Psoas muscle (tissue), 8 donors: ENCODE results near the gene ARHGAP45. TPM values are rescaled to one million over a fixed set of nuclear protein-coding genes. Genes with fewer than 3 reads are reported as not detected.

ENCODE experiments used
- ATAC-seq, 4 donors: fragments of 200-7000 bp; cut with Tn5 transposase; one replicate each; pipeline ENCODE4 v1.9.1; 2020; ENCODE audit warnings: moderate library complexity in 3 of 4, mild to moderate bottlenecking in 2 of 4
- DNase-seq, 2 donors: peaks; one replicate each; pipeline ENCODE4 v3.0.0-alpha.2; 2020
- H3K27ac ChIP-seq: fragments of 200-600 bp; one replicate; pipeline ENCODE4 v1.8.0; 2022
- H3K27me3 ChIP-seq, 3 donors: fragments of 200-600 bp in 1 of 3; one replicate each; pipeline versions ENCODE4 v1.6.1 to v1.8.0; 2013 to 2022; ENCODE audit warnings: low read length in 2 of 3, mild to moderate bottlenecking in 2 of 3, moderate library complexity in 1 of 3; ENCODE audit not compliant: insufficient read depth in 3 of 3
- H3K36me3 ChIP-seq, 2 donors: fragments of 200-600 bp in 1 of 2; one replicate each; pipeline versions ENCODE4 v1.6.1 to v1.8.0; 2013 to 2022; ENCODE audit warnings: low read depth in 1 of 2, mild to moderate bottlenecking in 1 of 2, moderate library complexity in 1 of 2; ENCODE audit not compliant: insufficient read depth in 1 of 2
- H3K4me1 ChIP-seq: fragments of 200-600 bp; one replicate; pipeline ENCODE4 v1.8.0; 2022
- H3K4me3 ChIP-seq: fragments of 200-600 bp; one replicate; pipeline ENCODE4 v1.8.0; 2022; ENCODE audit warnings: mild to moderate bottlenecking
- H3K9me3 ChIP-seq: fragments of 200-600 bp; one replicate; pipeline ENCODE4 v1.8.0; 2022
- WGBS, 3 donors: extraction: QIAGEN DNeasy Blood & Tissue Kit; methylation state at CpG; one replicate each; pipeline versions ENCODE4 v1.1.6 to v1.1.7; 2013; 5-methylcytosine and 5-hydroxymethylcytosine counted together
- intact Hi-C, 2 donors: fragments of 100-400 bp; cut with DNase I; formaldehyde crosslinking; loops; one replicate each; pipeline versions ENCODE4 v1.11.0 to v1.14.2; 2022
- long read RNA-seq, 2 donors: library from polyadenylated mRNA; unstranded; transcript quantifications; one replicate each; pipeline ENCODE4 v2.0.0, GENCODE V29; 2021
- polyA plus RNA-seq, 3 donors: library from polyadenylated mRNA; stranded (reverse); fragments of 200-250 nt; gene quantifications; one replicate each; pipeline ENCODE4 v1.2.3, GENCODE V29; 2013
- total RNA-seq, 4 donors: library from RNA; stranded (reverse); fragmentation: NEBNext Ultra II Directional in 2 of 4; extraction: Animal tissue kit (Norgen Biotek cat#: 25700) in 2 of 4; gene quantifications; one replicate each; pipeline versions ENCODE4 v1.2.1 to v1.2.4, GENCODE V29; 2021 to 2023
- TF ChIP-seq, protein P1 (sequence below): fragments of 200-600 bp; IDR thresholded peaks from one replicate; pipeline ENCODE4 v1.8.0; 2022; ENCODE audit warnings: antibody characterized with exemption
- donor health status: healthy with polysubstance abuse.
- donor health status: DM: no; HTN: no; CAD: no; lungs with moderate emphysema.
- donor health status: Bipolar disorder and iron deficiency.
- donor health status: healthy.
- donor health status: DM: yes; HTN: yes; CAD: no.
- donor health status: DM: no; HTN: no; CAD: no.
- donor health status: DM: no; HTN: no; CAD: no.
- donor health status: DM: yes; HTN: yes; CAD: no.

The ARHGAP45 gene
- 1 to 10 TPM; 2.0 to 4.0 (median 3.2) TPM for total RNA-seq
- polyA plus RNA-seq: 1 to 10 TPM; 1.2 to 1.8 (median 1.8) TPM
- long read RNA-seq, donor 1, full-length matches to known transcripts: 4 of 5 reads
- long read RNA-seq, donor 1, partial matches to known transcripts: 1 of 5 reads
- long read RNA-seq, donor 1, other reads (novel, unspliced or antisense): 0 of 5 reads
- long read RNA-seq, donor 2, full-length matches to known transcripts: 2 of 6 reads
- long read RNA-seq, donor 2, partial matches to known transcripts: 2 of 6 reads
- long read RNA-seq, donor 2, other reads (novel, unspliced or antisense): 2 of 6 reads

DNA sequence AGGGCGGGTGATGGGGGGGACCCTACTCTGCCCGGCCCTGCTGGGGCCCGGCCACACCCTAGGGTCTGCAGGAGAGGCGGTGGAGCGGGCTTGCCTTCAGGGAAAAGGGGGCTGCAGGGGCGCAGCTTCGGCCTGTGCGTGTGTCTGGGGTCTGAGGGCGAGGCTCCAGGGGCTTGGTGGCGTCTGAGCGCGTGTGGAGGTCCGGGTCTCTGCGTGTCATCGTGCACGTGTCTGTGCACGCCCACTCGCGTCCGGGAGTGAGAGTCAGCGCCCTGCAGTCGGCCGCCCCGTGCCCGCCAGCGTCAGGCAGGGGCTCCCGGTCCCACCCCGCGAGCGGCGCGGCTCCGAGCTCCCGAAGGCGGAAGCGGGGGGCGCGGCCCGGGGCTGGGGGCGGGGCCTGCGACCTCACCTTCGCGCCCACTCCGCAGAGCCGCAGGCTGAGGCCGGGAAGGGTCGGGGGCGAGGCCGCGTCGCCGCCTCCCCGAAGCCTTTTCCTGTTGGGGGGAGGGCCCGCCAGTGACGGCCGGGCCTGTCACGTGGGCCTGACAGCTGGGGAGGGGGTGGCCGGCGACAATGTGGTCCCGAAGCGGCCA, at the start of gene ARHGAP45:
Gene ARHGAP45 (plus strand): TSS at position 420 of the 593 bp plus-strand sequence. CDS start 239 bp downstream, outside the sequence.
- Histone ChIP-seq H3K9me3 (no peaks in the 10 kb centered on the region), H3K4me3 (peak within 1 kb of the TSS; percentile 53), H3K36me3 (no peaks in the 10 kb centered on the region), H3K27ac (no peak within 1 kb of the TSS), H3K27me3 (peaks cover 0 to 71% (median 35%) of the 10 kb centered on the region in 3 donors), H3K4me1 (peaks cover 23% of the 10 kb centered on the region)
- TF ChIP-seq, protein P1, sequence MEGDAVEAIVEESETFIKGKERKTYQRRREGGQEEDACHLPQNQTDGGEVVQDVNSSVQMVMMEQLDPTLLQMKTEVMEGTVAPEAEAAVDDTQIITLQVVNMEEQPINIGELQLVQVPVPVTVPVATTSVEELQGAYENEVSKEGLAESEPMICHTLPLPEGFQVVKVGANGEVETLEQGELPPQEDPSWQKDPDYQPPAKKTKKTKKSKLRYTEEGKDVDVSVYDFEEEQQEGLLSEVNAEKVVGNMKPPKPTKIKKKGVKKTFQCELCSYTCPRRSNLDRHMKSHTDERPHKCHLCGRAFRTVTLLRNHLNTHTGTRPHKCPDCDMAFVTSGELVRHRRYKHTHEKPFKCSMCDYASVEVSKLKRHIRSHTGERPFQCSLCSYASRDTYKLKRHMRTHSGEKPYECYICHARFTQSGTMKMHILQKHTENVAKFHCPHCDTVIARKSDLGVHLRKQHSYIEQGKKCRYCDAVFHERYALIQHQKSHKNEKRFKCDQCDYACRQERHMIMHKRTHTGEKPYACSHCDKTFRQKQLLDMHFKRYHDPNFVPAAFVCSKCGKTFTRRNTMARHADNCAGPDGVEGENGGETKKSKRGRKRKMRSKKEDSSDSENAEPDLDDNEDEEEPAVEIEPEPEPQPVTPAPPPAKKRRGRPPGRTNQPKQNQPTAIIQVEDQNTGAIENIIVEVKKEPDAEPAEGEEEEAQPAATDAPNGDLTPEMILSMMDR: no peak
- DNase-seq (peak; percentile 43 to 69), ATAC-seq (no peak)
- intact Hi-C loops: no loop called here
- 4 to 6% (median 4%) methylated on average over 48 to 61 of the region's 61 CpGs for WGBS, 3 donors

DNA sequence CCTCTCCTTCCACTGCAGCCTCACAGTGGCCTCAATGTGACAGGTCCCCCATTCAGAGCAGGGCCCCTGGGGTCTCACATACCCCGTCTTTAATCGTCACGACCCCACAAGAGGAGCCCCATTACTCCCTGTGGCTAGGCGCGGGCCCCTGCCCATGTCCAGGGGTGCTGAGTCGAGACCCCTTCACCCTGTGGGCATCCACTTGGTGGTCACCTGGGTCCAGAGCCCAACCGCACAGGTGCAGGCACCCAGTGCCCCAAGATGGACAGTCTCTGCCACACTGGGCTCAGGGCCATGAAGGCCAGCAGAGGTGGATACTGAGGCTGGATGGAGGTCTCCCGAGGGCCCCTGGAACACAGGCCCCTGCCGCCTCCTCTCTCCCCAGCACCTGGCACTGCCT, 49.1 kb upstream of the ARHGAP45 start:
- peak overlapping the region; percentile 88 for H3K4me3 ChIP-seq
- TF ChIP-seq, protein P1: no peak
- H3K4me1 ChIP-seq: peaks cover 57% of the 10 kb centered on the region
- ATAC-seq (no peak), DNase-seq (peak in 1 of 2 donors; percentile 50)
- H3K36me3 ChIP-seq: peaks cover 0 to 15% of the 10 kb centered on the region in 2 donors
- no peaks in the 10 kb centered on the region for H3K9me3 ChIP-seq
- intact Hi-C loops: no loop called here
- H3K27me3 ChIP-seq: no peaks in the 10 kb centered on the region
- no peak overlapping the region for H3K27ac ChIP-seq
- 77 to 86% (median 80%) methylated on average over 9 of the region's 9 CpGs for WGBS, 3 donors

- H3K27ac ChIP-seq: no peak overlapping the region
- ATAC-seq (no peak), DNase-seq (no peak)
- H3K4me3 ChIP-seq: peak overlapping the region; percentile 88
- H3K27me3 ChIP-seq: no peaks in the 10 kb centered on the region
- H3K9me3 ChIP-seq: no peaks in the 10 kb centered on the region
- TF ChIP-seq, protein P1: no peak
- H3K36me3 ChIP-seq: peaks cover 0 to 10% of the 10 kb centered on the region in 2 donors
- WGBS, 3 donors: 66 to 87% (median 71%) methylated on average over 5 of the region's 5 CpGs
- intact Hi-C loops: no loop called here
- H3K4me1 ChIP-seq: peaks cover 57% of the 10 kb centered on the region
Observed at GRCh38 chr19:1018393-1018792, 48.6 kb upstream of the ARHGAP45 start.

GRCh38 chr19:1018932-1019615, 47.9 kb upstream of the ARHGAP45 start:
- no peaks in the 10 kb centered on the region for H3K27me3 ChIP-seq
- whole genome bisulfite sequencing, 3 donors: 32 to 42% (median 36%) methylated on average over 17 of the region's 17 CpGs
- intact Hi-C loops: no loop called here
- peaks cover 0 to 3% of the 10 kb centered on the region in 2 donors for H3K36me3 ChIP-seq
- peak overlapping the region; percentile 88 for H3K4me3 ChIP-seq
- no peak for ATAC-seq
- H3K27ac ChIP-seq: peak overlapping the region; percentile 94
- peak in 1 of 2 donors; percentile 50 for DNase-seq
- TF ChIP-seq, protein P1: no peak
- no peaks in the 10 kb centered on the region for H3K9me3 ChIP-seq
- H3K4me1 ChIP-seq: peaks cover 57% of the 10 kb centered on the region
